Measurements from ENCODE around the gene ADM2. TPM values are rescaled to one million over a fixed set of nuclear protein-coding genes. Genes with fewer than 3 reads are reported as not detected.
A peak's percentile ranks its signal among the peaks of the same experiment; 100 is the strongest.

Gene ADM2
- polyA plus RNA-seq, 1 of the 3 experiments (the other 2 are of a cell fraction): 0.61 TPM

DNA sequence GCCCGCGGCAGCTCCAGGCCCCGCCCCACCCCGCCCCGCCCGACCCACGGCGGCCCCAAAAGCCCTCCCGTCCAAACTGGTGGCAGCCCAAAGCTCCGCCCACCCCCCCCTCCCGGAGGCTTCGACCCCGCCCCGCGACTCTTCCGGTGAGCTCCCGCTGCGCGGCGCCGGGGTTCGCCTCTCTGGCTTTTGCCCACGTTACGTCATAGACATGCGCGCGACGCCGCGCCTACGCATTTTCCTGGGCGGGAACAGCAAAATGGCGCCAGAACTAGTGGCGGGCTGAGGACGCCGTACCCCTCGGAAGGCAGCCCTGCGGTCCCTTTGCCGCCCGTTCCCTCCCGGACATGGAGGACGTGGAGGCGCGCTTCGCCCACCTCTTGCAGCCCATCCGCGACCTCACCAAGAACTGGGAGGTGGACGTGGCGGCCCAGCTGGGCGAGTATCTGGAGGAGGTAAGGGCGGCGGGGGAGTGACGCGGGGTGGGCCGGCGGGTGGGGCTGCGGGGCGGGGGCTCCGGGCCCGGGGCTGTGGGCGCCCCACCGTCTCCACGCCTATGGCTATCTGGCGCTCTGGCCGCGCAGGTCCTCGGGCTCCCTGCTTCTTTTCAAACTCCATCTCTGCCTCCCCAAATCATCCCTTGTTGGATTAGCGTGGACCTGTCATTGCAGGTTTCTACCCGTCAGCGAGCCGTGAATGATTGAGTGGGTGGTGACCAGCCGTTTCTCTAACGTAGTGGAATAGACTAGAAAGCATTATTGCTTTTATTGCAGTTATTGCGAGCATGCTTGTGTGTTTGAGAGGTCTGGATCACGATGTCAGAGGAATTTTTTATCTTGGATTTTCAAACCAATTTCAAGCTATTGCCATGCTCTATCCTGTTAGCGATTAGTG is 26.9 kb downstream of the ADM2 start, which contains the start of gene NCAPH2 (continued):
- TF ChIP-seq TEAD4 (IDR thresholded peaks at IDR 0.05; ENCODE audit: borderline replicate concordance, insufficient read depth) (no peak), FOXJ3 (CRISPR knock-in tag; IDR thresholded peaks at IDR 0.05) (no peak), YY1 (IDR thresholded peaks at IDR 0.05; ENCODE audit: low read depth) (peak; percentile 95), EZH2phosphoT487 (IDR thresholded peaks at IDR 0.05; ENCODE audit: borderline replicate concordance, low read depth) (no peak), RXRA (IDR thresholded peaks at IDR 0.05; ENCODE audit: borderline replicate concordance, low read depth) (no peak), SMC3 (IDR thresholded peaks at IDR 0.05; ENCODE audit: low read depth, low read length) (no peak), GATA2 (CRISPR knock-in tag; IDR thresholded peaks at IDR 0.05) (no peak), FOSL2 (IDR thresholded peaks at IDR 0.05; ENCODE audit: borderline replicate concordance, low read depth) (peak; percentile 26; the same call in 1 of the 2 replicates), NRF1 (IDR thresholded peaks at IDR 0.05; ENCODE audit: low read depth, low read length) (peak; percentile 57), EP300 (IDR thresholded peaks at IDR 0.05; ENCODE audit: borderline replicate concordance in 1 of 2, low read depth in 1 of 2, low read length in 1 of 2) (peak in 1 of 2 experiments; percentile 36; a peak in 1 of 4 replicates), RCOR1 (IDR thresholded peaks at IDR 0.05; ENCODE audit: low read length) (no peak), CHD2 (IDR thresholded peaks at IDR 0.05; ENCODE audit: low read length, partially characterized antibody) (peak; percentile 79), POLR2AphosphoS5 (IDR thresholded peaks at IDR 0.05; ENCODE audit: low read depth, low read length) (peak; percentile 74; the same call in 1 of the 2 replicates), RFX5 (IDR thresholded peaks at IDR 0.05; ENCODE audit: low read length) (no peak), NFIC (IDR thresholded peaks at IDR 0.05; ENCODE audit: borderline replicate concordance) (no peak)
- TF ChIP-seq, protein P1, sequence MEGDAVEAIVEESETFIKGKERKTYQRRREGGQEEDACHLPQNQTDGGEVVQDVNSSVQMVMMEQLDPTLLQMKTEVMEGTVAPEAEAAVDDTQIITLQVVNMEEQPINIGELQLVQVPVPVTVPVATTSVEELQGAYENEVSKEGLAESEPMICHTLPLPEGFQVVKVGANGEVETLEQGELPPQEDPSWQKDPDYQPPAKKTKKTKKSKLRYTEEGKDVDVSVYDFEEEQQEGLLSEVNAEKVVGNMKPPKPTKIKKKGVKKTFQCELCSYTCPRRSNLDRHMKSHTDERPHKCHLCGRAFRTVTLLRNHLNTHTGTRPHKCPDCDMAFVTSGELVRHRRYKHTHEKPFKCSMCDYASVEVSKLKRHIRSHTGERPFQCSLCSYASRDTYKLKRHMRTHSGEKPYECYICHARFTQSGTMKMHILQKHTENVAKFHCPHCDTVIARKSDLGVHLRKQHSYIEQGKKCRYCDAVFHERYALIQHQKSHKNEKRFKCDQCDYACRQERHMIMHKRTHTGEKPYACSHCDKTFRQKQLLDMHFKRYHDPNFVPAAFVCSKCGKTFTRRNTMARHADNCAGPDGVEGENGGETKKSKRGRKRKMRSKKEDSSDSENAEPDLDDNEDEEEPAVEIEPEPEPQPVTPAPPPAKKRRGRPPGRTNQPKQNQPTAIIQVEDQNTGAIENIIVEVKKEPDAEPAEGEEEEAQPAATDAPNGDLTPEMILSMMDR (IDR thresholded peaks at IDR 0.05): no peak
- TF ChIP-seq, protein P2, sequence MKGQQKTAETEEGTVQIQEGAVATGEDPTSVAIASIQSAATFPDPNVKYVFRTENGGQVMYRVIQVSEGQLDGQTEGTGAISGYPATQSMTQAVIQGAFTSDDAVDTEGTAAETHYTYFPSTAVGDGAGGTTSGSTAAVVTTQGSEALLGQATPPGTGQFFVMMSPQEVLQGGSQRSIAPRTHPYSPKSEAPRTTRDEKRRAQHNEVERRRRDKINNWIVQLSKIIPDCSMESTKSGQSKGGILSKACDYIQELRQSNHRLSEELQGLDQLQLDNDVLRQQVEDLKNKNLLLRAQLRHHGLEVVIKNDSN (IDR thresholded peaks at IDR 0.05; ENCODE audit: borderline replicate concordance, low read depth): no peak
- TF ChIP-seq, protein P3, sequence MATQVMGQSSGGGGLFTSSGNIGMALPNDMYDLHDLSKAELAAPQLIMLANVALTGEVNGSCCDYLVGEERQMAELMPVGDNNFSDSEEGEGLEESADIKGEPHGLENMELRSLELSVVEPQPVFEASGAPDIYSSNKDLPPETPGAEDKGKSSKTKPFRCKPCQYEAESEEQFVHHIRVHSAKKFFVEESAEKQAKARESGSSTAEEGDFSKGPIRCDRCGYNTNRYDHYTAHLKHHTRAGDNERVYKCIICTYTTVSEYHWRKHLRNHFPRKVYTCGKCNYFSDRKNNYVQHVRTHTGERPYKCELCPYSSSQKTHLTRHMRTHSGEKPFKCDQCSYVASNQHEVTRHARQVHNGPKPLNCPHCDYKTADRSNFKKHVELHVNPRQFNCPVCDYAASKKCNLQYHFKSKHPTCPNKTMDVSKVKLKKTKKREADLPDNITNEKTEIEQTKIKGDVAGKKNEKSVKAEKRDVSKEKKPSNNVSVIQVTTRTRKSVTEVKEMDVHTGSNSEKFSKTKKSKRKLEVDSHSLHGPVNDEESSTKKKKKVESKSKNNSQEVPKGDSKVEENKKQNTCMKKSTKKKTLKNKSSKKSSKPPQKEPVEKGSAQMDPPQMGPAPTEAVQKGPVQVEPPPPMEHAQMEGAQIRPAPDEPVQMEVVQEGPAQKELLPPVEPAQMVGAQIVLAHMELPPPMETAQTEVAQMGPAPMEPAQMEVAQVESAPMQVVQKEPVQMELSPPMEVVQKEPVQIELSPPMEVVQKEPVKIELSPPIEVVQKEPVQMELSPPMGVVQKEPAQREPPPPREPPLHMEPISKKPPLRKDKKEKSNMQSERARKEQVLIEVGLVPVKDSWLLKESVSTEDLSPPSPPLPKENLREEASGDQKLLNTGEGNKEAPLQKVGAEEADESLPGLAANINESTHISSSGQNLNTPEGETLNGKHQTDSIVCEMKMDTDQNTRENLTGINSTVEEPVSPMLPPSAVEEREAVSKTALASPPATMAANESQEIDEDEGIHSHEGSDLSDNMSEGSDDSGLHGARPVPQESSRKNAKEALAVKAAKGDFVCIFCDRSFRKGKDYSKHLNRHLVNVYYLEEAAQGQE (IDR thresholded peaks at IDR 0.05; ENCODE audit: low read depth, low read length): 0 out of 2 replicates have a peak, but pooled peaks have one; percentile 56
- TF ChIP-seq, protein P4, sequence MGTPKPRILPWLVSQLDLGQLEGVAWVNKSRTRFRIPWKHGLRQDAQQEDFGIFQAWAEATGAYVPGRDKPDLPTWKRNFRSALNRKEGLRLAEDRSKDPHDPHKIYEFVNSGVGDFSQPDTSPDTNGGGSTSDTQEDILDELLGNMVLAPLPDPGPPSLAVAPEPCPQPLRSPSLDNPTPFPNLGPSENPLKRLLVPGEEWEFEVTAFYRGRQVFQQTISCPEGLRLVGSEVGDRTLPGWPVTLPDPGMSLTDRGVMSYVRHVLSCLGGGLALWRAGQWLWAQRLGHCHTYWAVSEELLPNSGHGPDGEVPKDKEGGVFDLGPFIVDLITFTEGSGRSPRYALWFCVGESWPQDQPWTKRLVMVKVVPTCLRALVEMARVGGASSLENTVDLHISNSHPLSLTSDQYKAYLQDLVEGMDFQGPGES (IDR thresholded peaks at IDR 0.05; ENCODE audit: low read depth, low read length): no peak

Measured in SK-N-SH (cell line).